ENCODE results near the gene FCGR3A.

Gene FCGR3A

GRCh38 chr1:161511018-161511755 lies 38.4 kb downstream of the FCGR3A start:
- Histone ChIP-seq H3K4me2 (no peak overlapping the region), H3K27me3 (ENCODE audit: insufficient read depth, low read depth) (no peaks in the 10 kb centered on the region), H3K9ac (no peak overlapping the region), H2AFZ (ENCODE audit: low read depth) (no peak overlapping the region), H3K27ac (no peak overlapping the region), H3K4me3 (IDR thresholded peaks at IDR 0.05; ENCODE audit: insufficient read depth, low read depth, low read length) (no peak overlapping the region), H3K79me2 (ENCODE audit: insufficient read depth, low read depth) (no peaks in the 10 kb centered on the region), H3K36me3 (ENCODE audit: insufficient read depth) (no peaks in the 10 kb centered on the region), H3K4me1 (ENCODE audit: low read depth, poor library complexity, severe bottlenecking) (peaks cover 13% of the 10 kb centered on the region), H4K20me1 (ENCODE audit: insufficient read depth) (no peaks in the 10 kb centered on the region)
- TF ChIP-seq CTCF (conservative IDR thresholded peaks at IDR 0.05; ENCODE audit: low read depth, low read length): no peak

GRCh38 chr1:161510477-161510876 lies 39.1 kb downstream of the FCGR3A start:
- Histone ChIP-seq H3K27me3 (ENCODE audit: insufficient read depth, low read depth) (no peaks in the 10 kb centered on the region), H3K4me1 (ENCODE audit: low read depth, poor library complexity, severe bottlenecking) (peaks cover 13% of the 10 kb centered on the region), H3K9ac (no peak overlapping the region), H2AFZ (ENCODE audit: low read depth) (no peak overlapping the region), H3K79me2 (ENCODE audit: insufficient read depth, low read depth) (no peaks in the 10 kb centered on the region), H3K36me3 (ENCODE audit: insufficient read depth) (no peaks in the 10 kb centered on the region), H3K4me2 (no peak overlapping the region), H4K20me1 (ENCODE audit: insufficient read depth) (no peaks in the 10 kb centered on the region), H3K27ac (no peak overlapping the region), H3K4me3 (IDR thresholded peaks at IDR 0.05; ENCODE audit: insufficient read depth, low read depth, low read length) (no peak overlapping the region)
- no peak for TF ChIP-seq CTCF (conservative IDR thresholded peaks at IDR 0.05; ENCODE audit: low read depth, low read length)

GRCh38 chr1:161506336-161507223 lies 43.0 kb downstream of the FCGR3A start:
- Histone ChIP-seq H3K4me1 (ENCODE audit: low read depth, poor library complexity, severe bottlenecking) (no peaks in the 10 kb centered on the region), H3K79me2 (ENCODE audit: insufficient read depth, low read depth) (no peaks in the 10 kb centered on the region), H3K27me3 (ENCODE audit: insufficient read depth, low read depth) (no peaks in the 10 kb centered on the region), H3K4me3 (IDR thresholded peaks at IDR 0.05; ENCODE audit: insufficient read depth, low read depth, low read length) (no peak overlapping the region), H4K20me1 (ENCODE audit: insufficient read depth) (no peaks in the 10 kb centered on the region), H3K4me2 (no peak overlapping the region), H3K27ac (no peak overlapping the region), H3K9ac (no peak overlapping the region), H2AFZ (ENCODE audit: low read depth) (no peak overlapping the region), H3K36me3 (ENCODE audit: insufficient read depth) (no peaks in the 10 kb centered on the region)
- no peak for TF ChIP-seq CTCF (conservative IDR thresholded peaks at IDR 0.05; ENCODE audit: low read depth, low read length)

GRCh38 chr1:161505686-161506085 lies 43.9 kb downstream of the FCGR3A start:
- Histone ChIP-seq H3K36me3 (ENCODE audit: insufficient read depth) (no peaks in the 10 kb centered on the region), H3K9ac (no peak overlapping the region), H2AFZ (ENCODE audit: low read depth) (no peak overlapping the region), H3K79me2 (ENCODE audit: insufficient read depth, low read depth) (no peaks in the 10 kb centered on the region), H3K4me3 (IDR thresholded peaks at IDR 0.05; ENCODE audit: insufficient read depth, low read depth, low read length) (no peak overlapping the region), H3K4me1 (ENCODE audit: low read depth, poor library complexity, severe bottlenecking) (no peaks in the 10 kb centered on the region), H3K27ac (no peak overlapping the region), H4K20me1 (ENCODE audit: insufficient read depth) (no peaks in the 10 kb centered on the region), H3K4me2 (no peak overlapping the region), H3K27me3 (ENCODE audit: insufficient read depth, low read depth) (no peaks in the 10 kb centered on the region)
- no peak for TF ChIP-seq CTCF (conservative IDR thresholded peaks at IDR 0.05; ENCODE audit: low read depth, low read length)

Measured in KMS-11 (cell line).